Activated CD4-positive, alpha-beta T cell treated with anti-CD3 and anti-CD28 coated beads for 1 hour (primary cell): Measurements from ENCODE around the gene HTR1A.

Source experiments
- DNase-seq: peaks from one replicate; pipeline ENCODE4 v3.0.0-alpha.2; 2020

Gene HTR1A

GRCh38 chr5:63962279-63962678 lies at the start of gene HTR1A:
HTR1A (minus strand) TSS chr5:63962445; CDS start chr5:63961719, 726 bp downstream.
- no peak for DNase-seq

- no peak for DNase-seq
These were observed 41.7 kb upstream of the HTR1A start for GRCh38 chr5:64003966-64004365.

- DNase-seq: no peak
These were observed 37.9 kb upstream of the HTR1A start for GRCh38 chr5:64000096-64000495.

DNA sequence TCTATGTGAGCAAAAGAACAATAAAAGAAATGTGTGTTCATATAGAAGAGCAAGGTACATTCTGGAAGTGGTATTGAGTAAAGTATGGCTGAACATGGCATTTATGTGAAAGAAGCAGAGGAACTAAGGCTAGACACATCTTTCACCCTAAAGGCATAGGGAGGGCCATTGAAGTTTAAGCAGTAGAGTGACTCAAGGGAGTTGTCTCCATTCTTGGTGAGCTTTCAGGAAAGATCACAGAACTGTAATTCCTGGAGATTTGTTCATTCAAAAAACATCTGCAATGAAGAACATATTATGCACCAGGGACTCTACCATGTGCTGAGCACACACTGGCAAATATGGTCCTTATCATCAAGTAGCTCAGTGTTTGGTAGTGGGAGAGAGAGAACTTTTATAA lies 24.8 kb upstream of the HTR1A start:
- DNase-seq: no peak

- no peak for DNase-seq
These were observed 19.6 kb upstream of the HTR1A start for GRCh38 chr5:63981864-63982263.

DNA sequence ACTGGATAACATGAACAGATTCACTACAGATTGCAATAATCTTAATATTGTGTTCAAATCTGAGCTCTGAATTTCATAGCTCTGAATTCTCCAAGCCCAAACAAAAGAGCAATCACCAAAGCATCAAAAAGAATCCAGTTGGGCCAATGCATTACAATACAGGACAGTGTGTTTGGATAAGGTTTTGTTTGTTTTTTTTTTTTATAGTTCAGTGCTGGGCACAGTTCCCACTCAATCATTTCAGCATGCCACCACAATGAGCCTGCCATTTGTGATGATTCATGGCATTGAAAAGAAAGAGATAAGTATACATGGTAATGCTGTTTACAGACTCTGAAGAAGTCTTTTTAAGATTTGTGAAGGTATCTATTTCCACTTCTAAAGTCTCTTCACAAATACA lies 1.7 kb upstream of the HTR1A start:
- DNase-seq: no peak

DNA sequence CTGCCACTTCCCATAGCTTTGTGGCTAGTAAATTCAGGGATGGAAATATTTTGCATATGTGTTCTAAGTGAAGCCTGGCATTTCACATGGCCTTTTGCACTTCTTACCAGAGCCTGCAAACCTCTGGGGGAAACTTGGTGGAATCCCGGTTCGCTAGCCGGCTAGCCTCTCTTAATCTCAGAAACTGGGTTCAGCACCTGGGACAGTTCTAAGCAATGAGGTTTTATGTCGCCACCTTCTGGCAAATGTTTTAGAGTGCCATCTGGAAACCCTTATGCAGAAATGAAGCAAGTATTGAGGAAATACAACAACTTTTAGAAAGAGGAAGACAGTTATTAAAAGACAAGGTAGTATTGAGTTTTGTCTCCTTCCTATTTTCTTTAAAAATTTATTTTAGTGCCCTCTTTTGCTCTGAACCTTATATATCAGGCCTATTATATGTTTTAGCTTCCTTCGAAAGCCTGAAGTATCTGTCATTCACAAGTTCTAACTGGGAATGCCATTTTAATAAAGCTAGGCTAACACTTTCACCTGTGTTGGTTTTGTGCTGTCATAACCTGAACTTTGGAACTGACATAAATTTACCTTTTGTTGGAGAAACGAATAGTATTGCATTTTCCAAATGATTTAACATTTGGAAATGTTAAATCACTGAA lies 963 bp upstream of the HTR1A start:
- DNase-seq: no peak

DNA sequence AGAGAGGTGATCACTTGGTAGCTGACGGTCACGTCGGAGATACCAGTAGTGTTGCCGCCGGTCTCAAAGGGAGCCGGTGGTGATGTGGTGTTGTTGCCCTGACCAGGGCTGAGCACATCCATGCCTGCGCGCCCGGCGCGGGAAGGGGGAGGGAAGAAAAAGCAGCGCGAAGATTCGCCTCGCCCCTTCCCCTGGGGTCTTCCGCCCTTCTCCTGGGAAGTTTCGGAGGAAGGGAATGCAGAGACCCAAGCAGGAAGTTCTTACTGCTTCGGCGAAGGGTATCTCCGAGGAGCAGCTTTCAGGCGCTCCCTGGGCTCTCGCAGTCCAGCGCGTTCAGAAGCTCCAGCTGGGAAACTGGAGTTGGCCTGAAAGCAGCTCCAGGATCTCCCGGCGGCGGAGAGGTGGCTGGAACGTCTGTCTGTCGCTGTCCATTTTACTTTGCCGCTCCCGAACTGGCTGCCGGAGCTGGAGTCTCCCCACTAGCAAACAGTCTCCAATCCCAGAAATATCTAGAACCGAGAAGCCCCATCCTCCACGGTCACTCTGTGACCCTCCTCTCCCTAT lies 565 bp downstream of the HTR1A start:
- no peak for DNase-seq

- no peak for DNase-seq
These were observed 1.1 kb downstream of the HTR1A start for GRCh38 chr5:63961125-63961597.

DNA sequence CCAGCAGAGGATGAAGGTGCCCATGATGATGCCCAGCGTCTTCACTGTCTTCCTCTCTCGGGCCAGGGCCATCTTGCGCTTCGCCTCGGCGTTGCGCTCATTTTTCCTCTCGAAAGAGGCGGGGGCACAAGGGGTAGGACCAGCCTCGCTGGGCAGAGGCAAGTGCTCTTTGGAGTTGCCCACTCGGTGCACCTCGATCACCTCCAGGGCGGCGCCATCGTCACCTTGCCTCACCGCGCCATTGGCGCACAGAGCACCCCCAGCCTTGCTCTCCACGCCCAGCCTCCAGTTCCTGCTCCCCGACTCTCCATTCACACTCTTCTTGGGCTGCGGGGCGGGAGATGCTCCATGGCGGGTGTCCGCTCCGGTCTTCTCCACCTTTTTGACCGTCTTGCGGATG lies 1.6 kb downstream of the HTR1A start:
- DNase-seq: no peak

DNA sequence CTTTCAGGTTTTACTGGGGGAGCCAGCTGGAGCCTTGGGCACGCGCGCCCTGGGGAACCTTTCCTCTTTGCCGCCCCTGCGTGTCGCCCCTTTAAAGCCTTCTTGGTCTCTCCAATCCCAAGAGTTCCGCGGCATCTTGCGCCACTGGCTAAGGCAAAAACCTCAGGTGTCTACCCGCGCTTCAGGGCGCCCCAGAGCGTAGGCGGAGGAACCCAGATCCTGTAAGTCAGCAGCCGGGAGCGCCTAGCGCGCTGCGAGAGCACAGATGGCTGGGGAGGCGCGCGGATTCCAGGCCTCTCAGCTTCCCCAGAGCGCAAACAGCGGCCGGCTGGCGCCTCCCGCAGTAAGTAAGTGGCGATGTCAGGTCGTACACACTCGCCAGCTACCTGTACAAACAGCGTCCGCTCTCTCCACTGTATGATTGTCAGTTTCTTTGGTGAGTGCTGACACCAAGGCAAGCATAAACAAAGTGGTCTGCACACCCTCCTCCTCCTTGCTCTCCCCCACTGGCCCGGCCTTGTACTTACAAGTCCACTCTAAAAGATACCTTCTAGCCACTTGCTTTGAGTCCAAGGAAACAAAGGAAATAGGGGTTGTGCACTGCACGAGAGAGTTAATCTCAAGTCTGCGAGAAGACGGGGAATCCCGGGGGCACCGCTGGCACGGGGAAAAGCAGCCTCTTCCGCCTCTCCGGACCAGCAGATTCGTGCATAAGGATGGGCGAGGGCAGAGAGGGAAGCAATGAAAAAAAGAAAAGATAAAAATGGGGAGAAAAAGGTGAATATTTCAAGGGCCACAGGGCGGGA lies 2.9 kb downstream of the HTR1A start:
- no peak for DNase-seq

DNA sequence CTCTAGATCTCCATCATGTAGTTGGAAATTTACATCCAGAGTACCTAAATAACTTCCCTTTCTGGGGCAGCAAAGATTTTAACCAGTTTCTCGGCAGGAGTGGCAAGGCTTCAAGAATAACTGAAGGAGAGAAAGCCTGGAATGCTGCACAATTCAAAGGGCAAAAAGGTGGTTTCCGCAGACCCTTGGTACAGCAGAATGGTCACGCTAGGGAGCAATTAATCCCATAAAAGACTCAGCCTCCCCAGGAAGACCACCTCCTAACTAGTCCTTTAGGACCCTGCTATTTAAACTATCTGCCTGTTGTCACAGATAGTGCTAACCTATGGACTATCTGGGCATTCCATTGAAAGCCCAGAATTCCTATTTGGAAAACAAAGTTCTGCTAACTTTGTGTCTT lies 3.6 kb downstream of the HTR1A start:
- DNase-seq: no peak

- DNase-seq: no peak
These were observed 4.6 kb downstream of the HTR1A start for GRCh38 chr5:63957617-63958016.

DNA sequence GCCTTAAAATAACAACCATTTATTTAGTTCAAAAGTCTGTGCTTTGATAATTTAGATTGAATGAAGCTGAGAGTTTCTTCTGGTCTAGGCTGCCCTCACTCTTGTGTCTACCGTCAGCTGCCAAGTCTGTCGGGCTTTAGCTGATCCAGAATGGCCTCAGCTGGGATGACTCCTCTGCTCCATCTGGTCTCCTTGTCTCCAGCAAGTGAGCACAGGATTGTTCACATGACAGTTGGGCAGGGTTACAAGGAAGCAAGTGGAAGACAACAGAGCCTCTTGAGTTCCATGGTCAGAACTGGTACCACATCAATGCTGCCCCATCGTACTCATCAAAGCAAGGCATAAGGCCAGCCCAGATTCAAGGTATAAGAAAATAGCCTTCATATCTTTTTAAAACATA lies 9.0 kb downstream of the HTR1A start:
- DNase-seq: no peak

- DNase-seq: no peak
These were observed 27.1 kb downstream of the HTR1A start for GRCh38 chr5:63935103-63935502.

DNA sequence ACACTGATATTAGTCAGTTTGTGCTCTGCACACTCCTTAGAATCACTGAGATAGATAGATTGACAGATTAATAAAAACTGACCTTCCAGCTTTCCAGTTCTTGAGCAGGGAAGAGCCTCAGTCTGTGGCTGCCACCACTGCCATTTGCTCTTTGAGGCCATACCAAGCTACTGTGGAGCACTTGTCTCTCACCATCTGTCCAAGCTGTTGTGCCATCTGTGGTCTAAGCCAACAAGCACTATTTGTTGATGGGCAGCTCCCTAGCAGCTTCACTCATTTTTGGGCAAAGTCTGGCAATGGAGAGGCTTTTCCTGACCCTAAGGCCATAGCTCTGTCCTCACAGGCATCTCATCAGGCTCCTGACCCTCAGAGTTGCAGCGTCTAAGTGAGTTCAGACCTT lies 30.4 kb downstream of the HTR1A start:
- DNase-seq: no peak

GRCh38 chr5:63928451-63928850 lies 33.8 kb downstream of the HTR1A start:
- no peak for DNase-seq

DNA sequence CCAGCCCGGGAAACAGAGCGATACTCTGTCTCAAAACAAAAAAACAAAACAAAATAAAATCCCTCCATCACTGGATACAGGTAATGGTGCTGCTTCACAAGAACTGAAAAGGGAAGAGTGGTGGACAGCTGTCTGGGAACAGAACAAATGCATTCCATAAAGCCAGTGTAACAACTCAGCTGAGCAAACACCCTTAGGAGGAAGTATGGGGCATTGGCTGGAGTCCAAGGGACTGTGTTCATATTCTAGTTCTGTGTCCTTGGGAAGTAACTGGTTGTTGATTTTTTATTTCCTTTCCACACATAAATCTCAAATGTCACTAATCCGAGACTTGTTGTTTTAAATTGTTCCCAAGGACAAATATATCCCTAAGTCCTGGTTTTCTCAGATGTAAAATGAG lies 38.3 kb downstream of the HTR1A start:
- DNase-seq: no peak

- no peak for DNase-seq
These were observed 42.3 kb downstream of the HTR1A start for GRCh38 chr5:63919763-63920478.

DNA sequence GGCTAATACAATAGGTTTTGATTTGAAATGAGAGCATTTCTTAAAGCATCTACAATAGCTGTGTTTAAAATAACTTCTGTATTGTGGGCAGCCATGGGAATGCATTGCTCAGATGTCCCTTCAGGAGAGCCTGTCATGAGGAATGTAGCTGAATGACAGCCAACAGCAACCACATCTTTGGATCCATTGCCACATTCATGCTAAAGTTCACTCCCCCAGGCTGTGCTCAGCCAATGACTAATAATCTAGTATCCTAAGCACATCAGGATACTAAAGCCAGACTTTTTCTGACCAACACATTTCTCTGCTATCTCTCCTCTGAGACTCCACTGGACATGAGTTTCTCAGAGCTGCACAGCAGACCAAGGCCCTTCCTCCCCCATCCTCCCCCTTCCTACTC lies 45.5 kb downstream of the HTR1A start:
- no peak for DNase-seq

DNA sequence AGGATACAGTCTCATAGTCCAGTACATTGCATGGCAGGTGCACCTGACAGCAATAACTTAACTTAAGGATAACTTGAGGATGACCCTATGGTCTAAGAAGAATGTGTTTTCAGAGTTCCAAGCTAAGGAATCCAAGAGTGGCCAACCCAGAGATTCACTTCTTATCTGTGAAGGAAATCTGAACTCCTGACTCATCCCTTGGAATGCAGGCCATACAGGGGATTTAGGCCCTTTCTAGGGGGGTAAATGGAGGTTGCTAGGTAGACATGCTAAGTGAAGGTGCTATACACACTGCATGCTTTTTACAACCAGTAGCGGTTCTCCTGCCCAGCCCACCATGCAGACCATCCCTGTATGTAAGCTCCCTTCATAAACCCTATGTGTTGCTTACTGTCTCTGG lies 50.4 kb downstream of the HTR1A start:
- DNase-seq: no peak
